Measurements from ENCODE around the gene VPS11.
"Not testable (repeated sequence)": the region's sequence is repeated elsewhere in the genome, so short reads cannot be mapped to it uniquely, and the experiment has no call there.

VPS11 gene

DNA sequence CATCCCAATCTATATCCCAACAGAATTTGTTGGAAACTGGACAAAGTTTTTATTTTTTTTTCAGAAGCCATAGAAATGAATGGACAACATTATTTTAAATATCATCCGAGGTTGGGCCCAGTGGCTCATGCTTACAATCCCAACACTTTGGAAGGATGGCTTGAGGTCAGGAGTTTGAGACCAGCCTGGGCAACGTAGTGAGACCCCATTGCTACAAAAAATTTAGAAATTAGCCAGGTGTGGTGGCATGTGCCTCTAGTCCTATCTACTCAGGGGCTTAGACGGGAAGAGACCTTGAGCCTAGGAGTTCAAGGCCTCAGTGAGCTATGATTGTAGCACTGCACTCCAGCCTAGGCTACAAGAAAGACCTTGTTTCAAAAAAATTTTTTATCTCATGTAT lies 32.8 kb upstream of the VPS11 start:
- FAIRE-seq (no peak), DNase-seq (ENCODE audit: insufficient read length, low spot score) (no peak)

DNA sequence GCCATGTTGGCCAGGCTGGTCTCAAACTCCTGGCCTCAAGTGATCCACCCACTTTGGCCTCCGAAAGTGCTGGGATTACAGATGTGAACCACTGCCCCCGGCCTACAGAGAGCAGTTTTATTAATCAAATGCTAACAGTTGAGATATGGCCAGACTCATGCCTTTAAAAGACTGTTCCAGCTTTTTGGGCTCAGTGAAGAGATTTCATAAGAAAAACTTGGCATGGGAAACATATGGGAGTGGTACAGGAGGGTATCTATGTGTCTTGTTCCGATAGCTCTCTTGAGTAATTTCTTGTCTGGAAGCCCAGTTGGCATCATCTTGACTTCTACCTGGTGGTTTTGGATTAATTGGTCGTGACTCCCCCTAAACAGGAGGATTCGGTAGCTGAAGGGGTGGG lies 28.7 kb upstream of the VPS11 start:
- FAIRE-seq (no peak), DNase-seq (ENCODE audit: insufficient read length, low spot score) (no peak)

DNA sequence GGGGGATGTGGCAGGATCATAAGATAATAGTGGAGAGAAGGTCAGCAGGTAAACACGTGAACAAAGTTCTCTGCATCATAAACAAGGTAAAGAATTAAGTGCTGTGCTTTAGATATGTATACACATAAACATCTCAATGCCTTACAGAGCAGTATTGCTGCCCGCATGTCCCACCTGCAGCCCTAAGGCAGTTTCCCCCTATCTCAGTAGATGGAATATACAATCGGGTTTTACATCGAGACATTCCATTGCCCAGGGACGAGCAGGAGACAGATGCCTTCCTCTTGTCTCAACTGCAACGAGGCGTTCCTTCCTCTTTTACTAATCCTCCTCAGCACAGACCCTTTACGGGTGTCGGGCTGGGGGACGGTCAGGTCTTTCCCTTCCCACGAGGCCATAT lies 28.1 kb upstream of the VPS11 start:
- DNase-seq (ENCODE audit: insufficient read length, low spot score); FAIRE-seq: not testable (repeated sequence)

DNA sequence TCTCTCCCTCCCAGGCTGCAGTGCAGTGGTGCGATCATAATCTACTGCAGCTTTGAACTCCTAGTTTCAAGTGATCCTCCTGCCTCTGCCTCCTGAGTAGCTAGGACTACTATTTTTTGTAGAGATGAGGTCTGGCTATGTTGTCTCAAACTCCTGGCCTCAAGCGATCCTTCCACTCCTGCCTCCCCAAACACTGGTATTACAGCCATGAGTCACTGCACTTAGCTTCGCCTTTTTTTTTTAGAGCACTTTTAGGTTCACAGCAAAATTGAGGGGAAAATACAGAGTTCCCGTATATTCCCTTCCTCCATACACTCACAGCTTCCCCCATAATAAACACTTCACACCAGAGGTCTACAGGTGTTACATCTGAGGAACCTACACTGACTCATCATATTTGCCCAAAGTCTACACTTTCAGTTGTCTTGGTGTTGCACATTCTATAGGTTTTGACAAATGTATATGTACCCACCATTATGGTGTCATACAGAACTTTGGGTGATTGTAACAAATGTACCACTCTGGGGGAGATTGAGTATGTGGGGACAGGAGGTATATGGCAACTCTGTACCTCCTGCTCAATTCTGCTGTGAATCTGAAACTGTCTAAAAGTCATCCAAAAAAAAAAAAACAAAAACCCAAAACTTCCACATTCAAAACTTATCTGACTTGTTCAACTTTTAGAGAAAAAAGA lies 25.6 kb upstream of the VPS11 start:
- no peak for FAIRE-seq
- DNase-seq (ENCODE audit: insufficient read length, low spot score): no peak

DNA sequence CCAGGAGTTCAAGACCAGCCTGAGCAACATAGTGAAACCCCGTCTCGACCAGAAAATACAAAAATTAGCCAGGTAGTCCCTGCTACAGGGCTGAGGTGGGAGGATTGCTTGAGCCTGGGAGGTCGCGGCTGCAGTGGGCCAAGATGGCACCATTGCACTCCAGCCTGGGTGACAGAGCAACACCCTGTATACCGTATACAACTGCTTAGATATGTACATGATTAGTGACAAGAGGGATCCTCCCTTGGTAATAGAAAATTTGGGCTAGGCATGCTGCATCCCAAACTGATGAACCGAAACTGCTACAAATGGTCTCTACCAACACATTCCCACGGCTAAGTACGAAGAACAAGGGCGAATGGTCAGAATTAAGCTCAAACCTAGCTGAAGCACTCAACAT lies 24.7 kb upstream of the VPS11 start:
- DNase-seq (ENCODE audit: insufficient read length, low spot score) (no peak), FAIRE-seq (no peak)

DNA sequence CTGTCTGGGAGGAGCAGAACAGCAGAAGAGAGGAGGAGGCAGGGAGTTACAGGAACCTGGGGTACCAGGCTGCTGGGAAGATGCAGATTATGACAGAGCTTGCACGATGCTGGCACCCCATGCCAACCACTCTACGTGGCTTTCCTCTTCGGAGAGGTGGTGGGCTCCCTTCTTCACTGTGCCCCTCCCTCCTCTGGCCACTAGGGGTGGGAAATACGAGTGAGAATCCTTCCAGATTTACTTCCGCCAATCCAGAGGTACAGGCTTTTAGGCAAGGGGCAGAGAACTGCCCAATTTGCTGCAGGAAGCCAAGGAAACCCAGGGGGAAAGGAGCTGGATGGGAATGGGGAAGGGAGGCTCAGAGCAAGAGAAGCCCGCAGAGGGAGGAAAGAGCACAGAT lies 22.9 kb upstream of the VPS11 start:
- no peak for FAIRE-seq

DNA sequence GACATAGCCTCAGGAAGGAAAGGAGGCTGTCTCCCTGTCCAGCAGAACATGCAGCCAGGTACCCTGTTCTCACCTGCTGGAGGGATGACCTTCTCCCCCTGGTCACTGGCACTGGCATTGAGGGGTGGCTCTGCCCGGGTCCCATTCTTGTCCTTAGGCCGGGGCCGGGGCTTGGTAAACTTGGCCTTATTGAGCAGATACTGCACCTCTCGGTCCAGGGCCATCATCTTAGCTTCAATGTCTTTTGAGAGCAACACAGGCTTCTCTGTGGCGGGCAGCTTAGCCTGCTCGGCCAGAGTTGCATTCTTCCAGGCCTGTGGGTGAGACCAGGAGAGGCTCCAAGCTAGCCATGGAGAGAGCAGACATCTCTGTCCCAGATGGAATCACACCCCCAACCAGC lies 21.1 kb upstream of the VPS11 start:
- FAIRE-seq: no peak
- DNase-seq (ENCODE audit: insufficient read length, low spot score): no peak

More for the DNA sequence above, 22.9 kb upstream of the VPS11 start:
- no peak for DNase-seq (ENCODE audit: insufficient read length, low spot score)

DNA sequence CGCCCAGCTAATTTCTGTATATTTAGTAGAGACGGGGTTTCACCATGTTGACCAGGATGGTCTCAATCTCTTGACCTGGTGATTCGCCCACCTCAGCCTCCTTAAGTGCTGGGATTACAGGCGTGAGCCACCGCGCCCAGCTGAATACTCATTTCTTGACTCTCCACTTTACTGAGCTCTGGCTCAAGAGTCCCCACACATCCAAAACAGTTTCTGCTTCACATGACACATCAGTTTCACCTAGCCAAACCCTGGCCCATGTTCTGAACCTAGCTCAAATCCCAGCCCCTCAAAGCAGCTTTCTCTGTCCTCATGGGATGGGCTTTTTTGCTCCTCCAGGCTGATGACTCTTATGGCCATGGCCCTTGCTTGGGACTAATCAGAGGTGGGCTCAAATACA lies 20.4 kb upstream of the VPS11 start:
- DNase-seq (ENCODE audit: insufficient read length, low spot score) (no peak), FAIRE-seq (no peak)

DNA sequence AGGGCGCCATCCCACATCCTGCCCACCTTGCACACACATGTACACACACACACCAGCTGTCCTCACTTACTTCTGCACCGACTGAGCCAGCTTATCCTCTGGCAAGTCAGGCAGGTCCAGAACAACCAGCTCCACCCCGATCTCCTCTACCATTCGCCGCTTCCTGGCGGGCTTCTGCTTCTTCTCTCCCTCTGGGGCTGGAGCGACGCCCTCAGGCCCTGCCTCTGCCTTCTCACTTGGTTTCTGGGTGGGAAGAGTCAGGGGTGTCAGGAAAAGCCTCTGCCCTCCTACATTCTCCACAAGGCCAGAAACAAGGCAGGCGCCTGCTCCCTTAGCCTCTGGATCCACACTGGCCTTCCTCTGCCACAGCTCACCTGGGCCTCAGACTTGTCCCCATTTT lies 19.0 kb upstream of the VPS11 start:
- no peak for FAIRE-seq

DNA sequence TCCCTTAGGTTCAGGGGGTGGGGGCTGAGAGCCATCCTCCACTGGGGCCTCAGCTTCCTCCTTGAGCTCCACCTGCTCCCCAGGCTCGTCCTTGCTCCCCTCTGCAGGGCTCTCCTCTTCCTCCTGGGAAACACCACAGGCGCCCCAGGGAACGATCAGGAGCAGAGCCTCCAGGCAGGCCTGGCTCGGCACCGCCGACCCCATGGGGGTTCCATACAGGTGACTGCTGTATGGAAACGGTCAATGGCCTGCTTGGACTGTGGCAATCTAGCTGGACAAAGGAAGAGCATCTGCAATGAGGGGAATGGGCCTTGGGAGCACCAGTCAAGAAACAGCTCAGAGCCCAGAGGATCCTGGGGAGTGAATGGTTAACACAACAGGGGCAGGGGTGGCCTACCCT lies 18.5 kb upstream of the VPS11 start:
- FAIRE-seq: no peak
- DNase-seq (ENCODE audit: insufficient read length, low spot score): no peak

More for the DNA sequence above, 19.0 kb upstream of the VPS11 start:
- DNase-seq (ENCODE audit: insufficient read length, low spot score): no peak

DNA sequence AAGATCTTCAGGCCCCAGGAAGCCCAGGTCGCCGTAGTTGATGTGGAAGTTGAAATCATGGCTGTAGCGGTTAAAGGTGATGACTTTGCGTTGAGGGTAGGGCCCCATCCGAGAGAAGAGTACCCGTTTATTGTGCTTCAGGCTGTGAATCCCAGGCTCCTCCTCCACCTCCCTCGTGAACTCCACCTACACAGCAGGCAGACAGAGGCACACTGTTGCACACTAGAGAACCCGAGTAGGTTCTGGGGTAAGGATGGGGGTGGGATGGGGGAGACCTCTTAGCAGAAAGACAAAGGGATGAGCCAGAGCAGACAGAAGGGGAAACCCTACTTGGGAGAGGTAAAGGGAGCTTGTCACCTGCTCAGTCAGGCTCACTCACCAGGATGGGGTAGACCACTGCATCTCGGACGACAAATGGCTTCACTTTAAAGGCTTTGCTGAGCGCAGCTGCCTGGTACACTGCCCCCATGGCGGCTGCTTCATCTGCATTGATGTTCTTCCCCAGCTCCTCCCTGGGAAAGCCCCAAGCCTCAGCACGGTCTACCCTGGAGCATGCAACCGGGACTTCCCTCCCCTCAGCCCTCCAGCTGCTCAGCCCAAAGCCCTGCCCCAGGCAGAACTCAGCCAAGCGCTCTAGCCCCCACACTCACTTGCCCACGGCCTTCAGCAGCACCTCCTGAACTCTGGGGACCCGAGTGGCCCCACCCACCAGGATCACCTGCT lies 16.0 kb upstream of the VPS11 start:
- FAIRE-seq (peak; percentile 64), DNase-seq (ENCODE audit: insufficient read length, low spot score) (no peak)

DNA sequence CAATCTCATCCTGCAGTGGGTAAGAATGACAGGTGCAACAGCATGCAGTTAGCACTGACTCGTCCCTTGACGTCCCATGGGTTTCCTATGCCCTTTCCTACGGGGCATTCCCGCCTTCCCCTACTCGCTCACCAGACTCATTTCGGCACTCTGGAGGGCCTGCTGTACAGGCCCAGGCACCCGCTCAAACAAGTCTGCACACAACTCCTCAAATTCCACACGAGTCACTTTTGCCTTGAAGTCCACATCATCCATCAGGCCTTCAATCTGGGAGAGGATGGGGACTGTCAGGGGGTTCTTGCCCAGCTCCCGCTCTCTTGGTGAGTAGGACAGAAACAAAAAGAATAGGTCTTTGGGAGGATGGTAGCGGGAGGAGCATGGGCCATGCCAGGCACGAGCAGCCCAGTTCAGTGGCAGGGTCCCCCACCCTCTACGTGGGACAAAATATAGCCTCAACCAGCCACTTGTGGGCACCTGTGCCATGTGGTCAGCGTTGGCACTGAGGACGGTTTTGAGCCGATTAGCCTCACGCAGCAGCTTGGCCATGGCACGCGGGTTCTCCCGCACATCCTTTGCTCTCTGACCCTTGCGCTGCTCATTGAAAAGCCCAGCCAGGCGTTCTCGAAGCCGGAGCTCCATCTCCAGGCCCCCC lies 15.3 kb upstream of the VPS11 start:
- FAIRE-seq (no peak), DNase-seq (ENCODE audit: insufficient read length, low spot score) (no peak)

DNA sequence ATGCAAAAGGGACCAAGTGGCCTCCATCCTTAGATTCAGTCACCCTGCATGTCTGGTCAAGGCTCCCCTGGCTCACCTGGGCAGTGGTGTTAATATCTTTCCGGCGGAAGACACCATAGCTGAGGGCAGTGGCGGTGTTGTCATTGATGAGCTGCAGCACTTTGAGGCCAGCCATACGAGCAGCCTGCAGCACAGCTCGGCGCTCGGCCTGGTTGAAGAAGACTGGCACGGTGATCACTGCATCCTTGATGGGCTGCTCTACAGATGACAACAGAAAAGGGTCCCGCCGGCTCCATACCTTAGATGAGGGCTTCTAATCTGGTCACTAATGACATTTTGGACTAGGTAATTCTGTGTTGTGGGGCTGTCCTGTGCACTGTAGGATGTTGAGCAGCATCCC lies 13.2 kb upstream of the VPS11 start:
- no peak for DNase-seq (ENCODE audit: insufficient read length, low spot score)
- FAIRE-seq: no peak

DNA sequence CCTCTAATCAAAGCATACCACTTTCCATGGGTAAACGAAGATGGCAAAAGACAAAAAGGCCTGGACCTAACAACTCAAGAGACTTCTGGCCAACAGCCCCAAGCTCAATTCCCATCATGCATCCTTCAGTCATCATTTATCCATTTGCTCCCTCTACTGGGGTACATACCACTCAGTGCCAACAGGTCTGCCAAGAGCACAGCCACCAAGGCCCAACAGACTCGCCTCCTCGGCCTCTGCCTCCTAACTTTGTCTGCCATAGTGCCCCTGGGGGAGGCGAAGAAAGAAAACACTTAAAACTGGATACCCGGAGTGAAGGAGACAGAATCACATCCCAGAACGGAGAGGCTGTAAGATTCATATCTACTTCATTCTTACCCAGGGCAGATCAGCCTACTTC lies 11.7 kb upstream of the VPS11 start:
- FAIRE-seq (no peak), DNase-seq (ENCODE audit: insufficient read length, low spot score) (no peak)

DNA sequence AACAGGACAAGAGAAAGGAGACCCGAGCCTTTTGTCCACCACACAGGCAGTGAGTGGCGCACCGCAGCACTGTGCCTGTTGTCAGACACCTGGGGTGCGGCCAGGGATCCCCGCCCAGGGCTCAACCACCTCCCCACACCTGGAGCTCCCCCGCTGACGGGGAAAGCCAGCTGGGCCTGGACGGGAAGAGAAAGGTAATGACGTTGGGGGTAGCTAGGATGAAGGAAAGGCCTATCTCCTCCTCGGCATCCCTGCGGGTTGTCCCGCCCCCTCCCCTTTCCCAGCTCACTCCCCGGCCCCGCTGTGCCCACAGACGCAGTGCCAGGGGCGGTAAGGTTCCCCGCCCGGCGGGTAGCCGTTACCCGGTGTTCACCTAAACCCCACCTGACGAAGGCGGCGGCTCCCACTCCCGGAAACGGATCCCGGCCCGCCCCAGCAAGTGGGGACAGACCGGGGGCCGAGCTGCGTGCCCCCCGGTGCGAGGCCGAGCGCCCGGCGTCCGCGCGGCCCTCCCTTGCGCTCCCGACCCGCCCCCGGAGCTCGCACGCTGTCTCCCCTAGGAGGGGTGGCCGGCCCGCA lies 11.1 kb upstream of the VPS11 start:
- FAIRE-seq (peak; percentile 55), DNase-seq (ENCODE audit: insufficient read length, low spot score) (peak; percentile 37)

DNA sequence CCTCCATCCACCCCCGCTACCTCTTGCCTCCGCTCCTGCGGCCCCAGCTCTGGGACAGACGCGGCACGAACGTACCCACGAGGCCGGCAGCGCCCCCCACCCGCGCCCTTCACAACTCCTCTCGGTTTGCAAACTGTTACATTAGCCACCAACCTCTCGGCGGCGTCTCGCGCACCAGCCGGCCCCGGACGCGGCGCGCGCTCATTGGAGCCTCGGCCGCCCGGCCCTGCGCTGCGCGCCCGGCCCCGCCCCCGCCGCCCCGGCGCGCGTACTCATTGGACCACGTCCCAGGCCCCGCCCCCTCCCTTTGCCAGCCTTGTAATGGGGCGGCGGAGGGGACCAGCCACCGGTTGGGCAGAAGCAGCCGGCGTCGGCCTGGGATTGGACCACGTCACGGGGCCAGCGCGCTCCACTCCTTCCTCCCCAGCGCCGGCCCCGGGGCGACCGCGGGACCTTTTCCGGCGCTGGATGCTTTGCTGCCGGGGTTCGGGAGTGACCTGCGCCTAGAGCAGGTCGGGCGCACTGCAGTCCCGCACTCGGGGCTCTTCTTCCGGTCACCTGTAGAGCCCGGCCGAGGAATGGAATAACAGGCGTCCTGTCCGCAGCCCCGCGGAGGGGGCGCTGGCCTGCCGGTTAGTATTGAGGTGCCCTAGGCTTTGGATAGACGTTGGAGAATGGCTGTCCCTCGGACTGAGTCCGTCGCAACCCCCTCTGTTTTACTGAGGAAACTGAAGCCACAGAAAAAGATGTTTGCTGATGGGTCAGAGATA lies 10.4 kb upstream of the VPS11 start, which contains the start of gene HYOU1:
Gene HYOU1 (minus strand): TSS at position 206 of the 770 bp plus-strand sequence. CDS start 1,045 bp downstream, outside the sequence.
- FAIRE-seq (peak; percentile 87), DNase-seq (ENCODE audit: insufficient read length, low spot score) (peak; percentile 99)

DNA sequence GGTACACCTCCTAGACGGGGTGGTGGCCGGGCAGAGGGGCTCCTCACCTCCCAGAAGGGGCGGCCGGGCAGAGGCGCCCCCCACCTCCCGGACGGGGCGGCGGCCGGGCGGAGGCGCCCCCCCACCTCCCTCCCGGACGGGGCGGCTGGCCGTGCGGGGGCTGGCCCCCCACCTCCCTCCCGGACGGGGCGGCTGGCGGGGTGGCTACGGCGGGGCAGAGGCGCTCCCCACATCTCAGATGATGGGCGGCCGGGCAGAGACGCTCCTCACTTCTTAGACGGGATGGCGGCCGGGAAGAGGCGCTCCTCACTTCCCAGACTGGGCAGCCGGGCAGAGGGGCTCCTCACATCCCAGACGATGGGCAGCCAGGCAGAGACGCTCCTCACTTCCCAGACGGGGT lies 8.5 kb upstream of the VPS11 start:
- FAIRE-seq; DNase-seq (ENCODE audit: insufficient read length, low spot score): not testable (repeated sequence)

DNA sequence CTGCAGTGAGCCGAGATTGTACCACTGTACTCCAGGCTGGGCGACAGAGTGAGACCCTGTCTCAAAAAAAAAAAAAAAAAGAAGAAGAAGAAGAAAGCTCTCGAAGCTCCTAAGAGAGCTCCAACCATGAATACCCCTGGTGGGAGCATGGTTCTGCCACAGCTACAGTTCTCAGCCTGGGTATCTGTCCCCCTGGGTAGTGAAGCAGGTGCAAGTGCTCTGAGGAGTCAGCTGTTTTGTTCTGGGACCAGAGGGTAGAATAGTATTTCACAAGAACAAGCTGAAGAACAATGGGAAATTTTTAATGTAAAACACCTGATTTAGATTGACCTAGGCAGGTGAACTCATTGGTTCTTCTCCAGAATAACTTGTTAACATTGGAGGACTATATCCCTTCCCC lies 6.4 kb upstream of the VPS11 start:
- DNase-seq (ENCODE audit: insufficient read length, low spot score): no peak
- FAIRE-seq: no peak

DNA sequence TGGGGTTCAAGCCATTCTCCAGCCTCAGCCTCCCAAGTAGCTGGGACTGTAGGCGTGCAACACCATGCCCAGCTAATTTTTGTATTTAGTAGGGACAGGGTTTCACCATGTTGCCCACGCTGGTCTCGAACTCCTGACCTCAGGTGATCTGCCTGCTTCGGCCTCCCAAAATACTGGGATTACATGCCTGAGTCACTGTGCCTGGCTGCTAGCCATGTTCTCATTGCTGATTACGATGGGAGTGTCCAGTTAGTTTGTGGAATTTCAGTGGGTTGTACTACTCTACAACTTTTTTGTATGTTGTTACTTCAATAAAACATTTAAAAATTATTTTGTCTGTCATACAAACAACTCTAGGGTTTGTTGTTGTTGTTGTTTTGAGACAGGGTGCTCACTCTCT lies 4.8 kb upstream of the VPS11 start:
- FAIRE-seq (no peak), DNase-seq (ENCODE audit: insufficient read length, low spot score) (no peak)

DNA sequence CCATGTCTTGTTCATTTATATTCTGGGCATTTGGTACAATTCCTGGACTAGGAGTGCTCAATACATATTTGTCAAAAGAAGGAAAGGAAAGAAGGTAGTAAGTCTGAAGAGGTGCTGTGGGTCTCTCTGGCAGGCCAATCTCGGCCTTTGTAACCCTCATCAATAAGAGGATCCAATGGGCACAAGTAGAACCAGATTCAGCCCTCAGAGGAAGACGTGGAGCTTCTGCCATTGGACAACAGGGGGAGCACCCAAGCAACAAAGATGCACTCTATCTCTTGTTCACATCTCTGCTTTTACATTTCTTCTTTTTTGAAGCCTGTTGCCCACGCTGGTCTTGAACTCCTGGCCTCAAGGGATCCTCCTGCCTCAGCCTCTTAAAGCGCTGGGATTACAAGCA lies 2.2 kb upstream of the VPS11 start:
- FAIRE-seq: peak; percentile 88
- no peak for DNase-seq (ENCODE audit: insufficient read length, low spot score)

DNA sequence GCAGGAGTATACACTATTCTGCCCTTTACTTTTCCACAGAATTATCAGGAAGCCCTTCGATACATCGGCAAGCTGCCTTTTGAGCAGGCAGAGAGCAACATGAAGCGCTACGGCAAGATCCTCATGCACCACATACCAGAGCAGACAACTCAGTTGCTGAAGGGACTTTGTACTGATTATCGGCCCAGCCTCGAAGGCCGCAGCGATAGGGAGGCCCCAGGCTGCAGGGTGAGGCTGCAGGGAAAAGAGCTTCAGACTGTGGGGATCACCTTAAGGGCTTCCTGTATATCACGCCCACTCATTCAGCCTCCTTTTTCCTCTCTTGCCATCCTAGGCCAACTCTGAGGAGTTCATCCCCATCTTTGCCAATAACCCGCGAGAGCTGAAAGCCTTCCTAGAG lies 10.2 kb downstream of the VPS11 start:
- DNase-seq (ENCODE audit: insufficient read length, low spot score) (no peak), FAIRE-seq (no peak)

Measured in GM19239 (cell line).